ENCODE data around the gene DDIT4.
A peak's percentile ranks its signal among the peaks of the same experiment; 100 is the strongest.
"Not testable (repeated sequence)": the region's sequence is repeated elsewhere in the genome, so short reads cannot be mapped to it uniquely, and the experiment has no call there.

Gene DDIT4

GRCh38 chr10:72243822-72244437 is 29.8 kb upstream of the DDIT4 start:
- Mint-ChIP-seq H3K36me3 (no peaks in the 10 kb centered on the region), H3K27me3 (no peaks in the 10 kb centered on the region), H3K27ac (no peak overlapping the region), H3K9me3 (no peaks in the 10 kb centered on the region), H3K4me3 (no peak overlapping the region), H3K4me1 (peaks cover 82% of the 10 kb centered on the region)

GRCh38 chr10:72244573-72245038 is 29.1 kb upstream of the DDIT4 start:
- Mint-ChIP-seq H3K4me1 (peaks cover 82% of the 10 kb centered on the region), H3K27me3 (no peaks in the 10 kb centered on the region), H3K4me3 (no peak overlapping the region), H3K27ac (peak overlapping the region; percentile 39), H3K9me3 (no peaks in the 10 kb centered on the region), H3K36me3 (no peaks in the 10 kb centered on the region)

- Mint-ChIP-seq H3K27ac (peak overlapping the region; percentile 59), H3K9me3 (no peaks in the 10 kb centered on the region), H3K4me1 (peaks cover 88% of the 10 kb centered on the region), H3K4me3 (no peak overlapping the region), H3K36me3 (no peaks in the 10 kb centered on the region), H3K27me3 (no peaks in the 10 kb centered on the region)
Observed at GRCh38 chr10:72245949-72246525, 27.7 kb upstream of the DDIT4 start.

GRCh38 chr10:72248468-72249151 is 25.1 kb upstream of the DDIT4 start:
- H3K27ac Mint-ChIP-seq: peak overlapping the region; percentile 93
- H3K4me3 Mint-ChIP-seq: peak overlapping the region; percentile 85
- no peaks in the 10 kb centered on the region for H3K36me3 Mint-ChIP-seq
- H3K27me3 Mint-ChIP-seq: no peaks in the 10 kb centered on the region
- peaks cover 87% of the 10 kb centered on the region for H3K4me1 Mint-ChIP-seq
- H3K9me3 Mint-ChIP-seq: no peaks in the 10 kb centered on the region

GRCh38 chr10:72249176-72249862 is 24.4 kb upstream of the DDIT4 start:
- H3K4me3 Mint-ChIP-seq: peak overlapping the region; percentile 85

GRCh38 chr10:72250666-72251065 is 23.1 kb upstream of the DDIT4 start:
- Mint-ChIP-seq H3K36me3 (no peaks in the 10 kb centered on the region), H3K4me3 (peak overlapping the region; percentile 27), H3K27ac (peak overlapping the region; percentile 84), H3K9me3 (no peaks in the 10 kb centered on the region), H3K4me1 (peaks cover 85% of the 10 kb centered on the region), H3K27me3 (no peaks in the 10 kb centered on the region)

More at GRCh38 chr10:72249176-72249862, 24.4 kb upstream of the DDIT4 start:
- peak overlapping the region; percentile 93 for H3K27ac Mint-ChIP-seq
- H3K9me3 Mint-ChIP-seq, H3K36me3 Mint-ChIP-seq, H3K27me3 Mint-ChIP-seq: not testable (repeated sequence)
- H3K4me1 Mint-ChIP-seq: peaks cover 85% of the 10 kb centered on the region

GRCh38 chr10:72251635-72252034 is 22.1 kb upstream of the DDIT4 start:
- no peaks in the 10 kb centered on the region for H3K36me3 Mint-ChIP-seq
- no peak overlapping the region for H3K4me3 Mint-ChIP-seq
- H3K27me3 Mint-ChIP-seq: no peaks in the 10 kb centered on the region
- peak overlapping the region; percentile 35 for H3K27ac Mint-ChIP-seq
- peaks cover 83% of the 10 kb centered on the region for H3K4me1 Mint-ChIP-seq
- no peaks in the 10 kb centered on the region for H3K9me3 Mint-ChIP-seq

- peak overlapping the region; percentile 73 for H3K27ac Mint-ChIP-seq
- no peaks in the 10 kb centered on the region for H3K9me3 Mint-ChIP-seq
- no peak overlapping the region for H3K4me3 Mint-ChIP-seq
- no peaks in the 10 kb centered on the region for H3K36me3 Mint-ChIP-seq
- no peaks in the 10 kb centered on the region for H3K27me3 Mint-ChIP-seq
- peaks cover 83% of the 10 kb centered on the region for H3K4me1 Mint-ChIP-seq
Observed at GRCh38 chr10:72252972-72253371, 20.8 kb upstream of the DDIT4 start.

- no peak overlapping the region for H3K4me3 Mint-ChIP-seq
- peak overlapping the region; percentile 73 for H3K27ac Mint-ChIP-seq
- H3K4me1 Mint-ChIP-seq: peaks cover 80% of the 10 kb centered on the region
- H3K36me3 Mint-ChIP-seq: no peaks in the 10 kb centered on the region
- no peaks in the 10 kb centered on the region for H3K27me3 Mint-ChIP-seq
- H3K9me3 Mint-ChIP-seq: no peaks in the 10 kb centered on the region
Observed at GRCh38 chr10:72253578-72253977, 20.1 kb upstream of the DDIT4 start.

GRCh38 chr10:72254813-72255568 is 18.7 kb upstream of the DDIT4 start:
- peak overlapping the region; percentile 76 for H3K4me3 Mint-ChIP-seq
- H3K27ac Mint-ChIP-seq: peak overlapping the region; percentile 82
- H3K36me3 Mint-ChIP-seq: no peaks in the 10 kb centered on the region
- H3K4me1 Mint-ChIP-seq: peaks cover 84% of the 10 kb centered on the region
- no peaks in the 10 kb centered on the region for H3K9me3 Mint-ChIP-seq
- H3K27me3 Mint-ChIP-seq: no peaks in the 10 kb centered on the region

- Mint-ChIP-seq H3K9me3 (no peaks in the 10 kb centered on the region), H3K27me3 (no peaks in the 10 kb centered on the region), H3K27ac (peak overlapping the region; percentile 56), H3K4me3 (peak overlapping the region; percentile 20), H3K36me3 (no peaks in the 10 kb centered on the region), H3K4me1 (peaks cover 84% of the 10 kb centered on the region)
Observed at GRCh38 chr10:72255977-72256729, 17.6 kb upstream of the DDIT4 start.

- H3K4me3 Mint-ChIP-seq: peak overlapping the region; percentile 30
- no peaks in the 10 kb centered on the region for H3K36me3 Mint-ChIP-seq
- peaks cover 82% of the 10 kb centered on the region for H3K4me1 Mint-ChIP-seq
- no peaks in the 10 kb centered on the region for H3K9me3 Mint-ChIP-seq
- H3K27me3 Mint-ChIP-seq: no peaks in the 10 kb centered on the region
- peak overlapping the region; percentile 91 for H3K27ac Mint-ChIP-seq
Observed at GRCh38 chr10:72257051-72257892, 16.5 kb upstream of the DDIT4 start.

- H3K27ac Mint-ChIP-seq: no peak overlapping the region
Observed at GRCh38 chr10:72258617-72259016, 15.1 kb upstream of the DDIT4 start.

More at GRCh38 chr10:72258617-72259016, 15.1 kb upstream of the DDIT4 start:
- Mint-ChIP-seq H3K9me3 (no peaks in the 10 kb centered on the region), H3K27me3 (no peaks in the 10 kb centered on the region), H3K36me3 (no peaks in the 10 kb centered on the region), H3K4me3 (peak overlapping the region; percentile 36), H3K4me1 (peaks cover 72% of the 10 kb centered on the region)
